OCI-LY1 (cell line): ENCODE data around the gene ALOX5.

Source experiments
- H2AFZ ChIP-seq: fragments of 200-600 bp; sonication (generic), shearing (Covaris generic); 2 replicates; pipeline ENCODE4 v1.6.0; 2014; ENCODE audit warnings: antibody characterized with exemption, mild to moderate bottlenecking, low read length
- H3F3A ChIP-seq: fragments of 200-600 bp; sonication (generic), shearing (Covaris generic); 2 replicates; pipeline ENCODE4 v1.6.0; 2014; ENCODE audit warnings: mild to moderate bottlenecking, antibody characterized with exemption, low read length, moderate library complexity; ENCODE audit not compliant: insufficient read depth
- H3K27ac ChIP-seq: fragments of 200-600 bp; sonication (generic); 2 replicates; pipeline ENCODE4 v1.5.1; 2014; ENCODE audit warnings: low read length, mixed run types, mild to moderate bottlenecking, low read depth; ENCODE audit not compliant: poor library complexity, severe bottlenecking
- H3K27me3 ChIP-seq: fragments of 200-600 bp; sonication (generic); 2 replicates; pipeline ENCODE4 v1.6.0; 2014; ENCODE audit warnings: antibody characterized with exemption, mild to moderate bottlenecking, low read length, moderate library complexity; ENCODE audit not compliant: insufficient read depth
- H3K36me3 ChIP-seq: fragments of 200-600 bp; sonication (generic); 2 replicates; pipeline ENCODE4 v1.6.1; 2014; ENCODE audit warnings: mild to moderate bottlenecking, antibody characterized with exemption, low read length, moderate library complexity, mixed read lengths; ENCODE audit not compliant: insufficient read depth
- H3K4me1 ChIP-seq: fragments of 200-600 bp; sonication (generic); 2 replicates; pipeline ENCODE4 v1.5.1; 2014; ENCODE audit warnings: mild to moderate bottlenecking, low read length, moderate library complexity; ENCODE audit not compliant: insufficient read depth, severe bottlenecking
- H3K4me2 ChIP-seq: fragments of 200-600 bp; sonication (generic), shearing (Covaris generic); 2 replicates; pipeline ENCODE4 v1.6.1; 2014; ENCODE audit warnings: low read length
- H3K4me3 ChIP-seq: fragments of 200-600 bp; sonication (generic); 2 replicates; pipeline ENCODE4 v1.5.1; 2014; ENCODE audit warnings: low read length, low read depth, mild to moderate bottlenecking, mixed read lengths; ENCODE audit not compliant: poor library complexity, severe bottlenecking
- H3K79me2 ChIP-seq: fragments of 200-600 bp; shearing (Covaris generic); 2 replicates; pipeline ENCODE4 v1.6.1; 2016; ENCODE audit warnings: mixed run types, low read length, mixed read lengths; ENCODE audit not compliant: insufficient read depth
- H3K9ac ChIP-seq: fragments of 200-600 bp; sonication (generic), shearing (Covaris generic); 2 replicates; pipeline ENCODE4 v1.6.1; 2014; ENCODE audit warnings: mild to moderate bottlenecking, low read length, mixed read lengths
- H3K9me2 ChIP-seq: fragments of 200-600 bp; sonication (generic), shearing (Covaris generic); 2 replicates; pipeline ENCODE4 v1.6.1; 2014; ENCODE audit warnings: low read depth, mild to moderate bottlenecking, low read length, mixed read lengths
- H3K9me3 ChIP-seq: fragments of 200-600 bp; shearing (Covaris generic); 2 replicates; pipeline ENCODE4 v1.6.1; 2014; ENCODE audit warnings: low read length, mixed read lengths
- H4K20me1 ChIP-seq: fragments of 200-600 bp; sonication (generic), shearing (Covaris generic); 2 replicates; pipeline ENCODE4 v1.6.0; 2016; ENCODE audit warnings: mild to moderate bottlenecking, low read length; ENCODE audit not compliant: insufficient read depth
- EZH2 ChIP-seq: fragments of 200-600 bp; sonication (generic), shearing (Covaris generic); IDR thresholded peaks from 2 replicates; pipeline ENCODE4 v1.8.0; 2017; ENCODE audit warnings: borderline replicate concordance, mixed run types, mild to moderate bottlenecking, antibody characterized with exemption, low read length, moderate library complexity, mixed read lengths
- TF ChIP-seq, protein P1 (sequence below): fragments of 200-600 bp; sonication (generic), shearing (Covaris generic); IDR thresholded peaks from 2 replicates; pipeline ENCODE4 v1.5.1; 2017; ENCODE audit warnings: mild to moderate bottlenecking, antibody characterized with exemption, low read length, moderate library complexity, mixed read lengths

Gene ALOX5

DNA sequence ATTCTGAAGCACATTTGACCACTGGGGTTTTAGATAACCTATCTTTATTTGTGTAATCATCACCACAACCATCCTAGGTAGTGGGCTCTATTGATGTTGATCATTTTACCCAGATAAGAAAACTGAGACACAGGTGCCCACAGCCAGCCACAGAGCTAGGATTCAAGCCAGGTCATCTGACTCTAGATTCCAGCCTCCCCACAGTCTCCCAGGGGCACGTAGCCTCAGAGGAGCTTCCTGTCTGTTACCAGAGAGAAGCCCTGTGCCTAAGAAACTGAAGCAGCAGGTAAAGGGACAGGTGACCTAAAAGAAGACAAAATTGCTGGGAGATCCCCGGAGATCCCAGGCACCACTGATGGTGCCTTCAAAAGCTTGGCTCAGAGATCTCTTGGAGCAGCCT lies 55.8 kb downstream of the ALOX5 start:
- peaks cover 6% of the 10 kb centered on the region for H3K4me1 ChIP-seq
- H3K36me3 ChIP-seq = peaks cover 97% of the 10 kb centered on the region
- H3K27me3 ChIP-seq = no peaks in the 10 kb centered on the region
- H3K9me3 ChIP-seq = no peaks in the 10 kb centered on the region
- no peak overlapping the region for H2AFZ ChIP-seq
- H4K20me1 ChIP-seq = no peaks in the 10 kb centered on the region
- H3K9me2 ChIP-seq = no peaks in the 10 kb centered on the region
- H3K27ac ChIP-seq = no peak overlapping the region
- H3K9ac ChIP-seq = no peak overlapping the region
- TF ChIP-seq, protein P1, sequence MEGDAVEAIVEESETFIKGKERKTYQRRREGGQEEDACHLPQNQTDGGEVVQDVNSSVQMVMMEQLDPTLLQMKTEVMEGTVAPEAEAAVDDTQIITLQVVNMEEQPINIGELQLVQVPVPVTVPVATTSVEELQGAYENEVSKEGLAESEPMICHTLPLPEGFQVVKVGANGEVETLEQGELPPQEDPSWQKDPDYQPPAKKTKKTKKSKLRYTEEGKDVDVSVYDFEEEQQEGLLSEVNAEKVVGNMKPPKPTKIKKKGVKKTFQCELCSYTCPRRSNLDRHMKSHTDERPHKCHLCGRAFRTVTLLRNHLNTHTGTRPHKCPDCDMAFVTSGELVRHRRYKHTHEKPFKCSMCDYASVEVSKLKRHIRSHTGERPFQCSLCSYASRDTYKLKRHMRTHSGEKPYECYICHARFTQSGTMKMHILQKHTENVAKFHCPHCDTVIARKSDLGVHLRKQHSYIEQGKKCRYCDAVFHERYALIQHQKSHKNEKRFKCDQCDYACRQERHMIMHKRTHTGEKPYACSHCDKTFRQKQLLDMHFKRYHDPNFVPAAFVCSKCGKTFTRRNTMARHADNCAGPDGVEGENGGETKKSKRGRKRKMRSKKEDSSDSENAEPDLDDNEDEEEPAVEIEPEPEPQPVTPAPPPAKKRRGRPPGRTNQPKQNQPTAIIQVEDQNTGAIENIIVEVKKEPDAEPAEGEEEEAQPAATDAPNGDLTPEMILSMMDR = no peak
- TF ChIP-seq EZH2 = no peak
- H3F3A ChIP-seq = 0 out of 2 replicates have a peak, but pooled peaks cover 4% of the 10 kb centered on the region
- H3K4me3 ChIP-seq = no peak overlapping the region
- no peak overlapping the region for H3K4me2 ChIP-seq
- H3K79me2 ChIP-seq = no peaks in the 10 kb centered on the region

DNA sequence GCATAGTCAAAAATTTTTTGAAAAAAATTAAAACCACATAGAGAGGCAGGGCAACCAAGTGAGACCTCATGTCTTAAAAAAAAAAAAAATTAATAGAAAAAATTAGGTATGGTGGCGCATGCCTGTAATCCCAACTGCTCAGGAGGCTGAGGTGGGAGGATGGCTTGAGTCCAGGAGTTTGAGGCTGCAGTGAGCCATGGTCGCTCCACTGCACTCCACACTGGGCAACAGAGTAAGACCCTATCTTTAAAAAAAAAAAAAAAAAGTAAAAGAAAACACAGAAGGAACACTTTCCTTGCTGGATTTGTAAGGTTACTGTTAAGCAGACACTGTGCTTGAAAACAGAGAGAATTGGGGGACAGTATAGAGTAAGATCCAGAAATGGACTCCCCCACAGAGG lies 58.1 kb downstream of the ALOX5 start:
- TF ChIP-seq, protein P1 = no peak
- TF ChIP-seq EZH2 = no peak
- H2AFZ ChIP-seq = no peak overlapping the region
- H4K20me1 ChIP-seq = no peaks in the 10 kb centered on the region
- H3K9me3 ChIP-seq = 0 out of 2 replicates have a peak, but pooled peaks cover 4% of the 10 kb centered on the region
- no peaks in the 10 kb centered on the region for H3K27me3 ChIP-seq
- no peak overlapping the region for H3K9ac ChIP-seq
- H3K4me2 ChIP-seq = no peak overlapping the region
- H3K79me2 ChIP-seq = no peaks in the 10 kb centered on the region
- H3K27ac ChIP-seq = no peak overlapping the region
- H3K36me3 ChIP-seq = peaks cover 96% of the 10 kb centered on the region
- H3K4me3 ChIP-seq = no peak overlapping the region
- no peaks in the 10 kb centered on the region for H3K9me2 ChIP-seq
- H3K4me1 ChIP-seq = peaks cover 10% of the 10 kb centered on the region
- 0 out of 2 replicates have a peak, but pooled peaks cover 4% of the 10 kb centered on the region for H3F3A ChIP-seq

DNA sequence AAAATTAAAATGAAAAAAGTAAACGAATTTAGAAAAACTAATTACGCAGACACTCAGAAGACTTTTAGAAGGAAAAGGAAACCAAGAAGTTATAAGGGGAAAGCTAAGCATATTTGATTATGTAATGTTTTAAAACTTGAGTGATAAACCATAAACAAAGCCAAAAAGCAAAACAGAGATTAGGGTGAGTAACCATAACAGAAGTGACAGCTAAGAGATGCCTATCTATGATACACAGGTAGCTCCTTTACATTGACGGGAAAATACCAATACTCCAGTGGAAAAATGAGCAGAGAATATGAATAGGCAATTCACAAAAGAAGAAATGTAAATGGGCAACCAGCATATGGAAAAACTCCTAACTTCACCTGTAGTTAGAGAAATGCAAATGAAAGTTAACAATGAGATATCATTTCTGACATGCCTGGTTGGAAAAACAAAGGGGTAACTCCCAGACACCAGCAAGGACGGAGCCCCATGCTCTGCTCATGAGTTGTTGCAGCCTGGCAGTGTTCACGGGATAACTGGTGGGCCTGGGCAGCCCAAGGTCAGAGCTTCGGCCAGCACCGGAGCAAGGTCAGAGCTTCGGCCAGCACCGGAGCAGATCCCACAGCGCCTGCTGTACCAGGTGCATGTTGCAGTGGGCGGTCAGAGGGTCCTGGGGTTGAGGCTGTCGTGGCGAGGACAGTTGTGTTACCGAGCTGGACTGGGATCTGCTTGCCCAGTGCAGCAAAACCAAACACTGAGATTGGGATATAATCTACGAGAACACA lies 58.9 kb downstream of the ALOX5 start:
- H3K4me1 ChIP-seq = peaks cover 18% of the 10 kb centered on the region

More for the DNA sequence above, 58.9 kb downstream of the ALOX5 start:
- Histone ChIP-seq H3K4me3 (no peak overlapping the region), H3K27ac (no peak overlapping the region), H3K9me2 (no peaks in the 10 kb centered on the region), H3K9ac (no peak overlapping the region), H4K20me1 (no peaks in the 10 kb centered on the region), H3K9me3 (0 out of 2 replicates have a peak, but pooled peaks cover 4% of the 10 kb centered on the region), H3K27me3 (no peaks in the 10 kb centered on the region), H3K36me3 (peaks cover 94% of the 10 kb centered on the region), H3F3A (0 out of 2 replicates have a peak, but pooled peaks cover 4% of the 10 kb centered on the region), H2AFZ (no peak overlapping the region), H3K4me2 (no peak overlapping the region), H3K79me2 (no peaks in the 10 kb centered on the region)
- no peak for TF ChIP-seq EZH2
- TF ChIP-seq, protein P1 = no peak
